HG03045 (cell line): ENCODE results near the gene ZCCHC2.

Experiments used
- ATAC-seq: cut with Tn5 transposase; IDR thresholded peaks from one replicate; pipeline ENCODE4 v1.9.1; 2021; ENCODE audit warnings: mild to moderate bottlenecking, moderate library complexity; ENCODE audit not compliant: unreplicated experiment

Gene ZCCHC2

GRCh38 chr18:62537042-62537894 lies 14.4 kb downstream of the ZCCHC2 start:
- ATAC-seq: no peak

- no peak for ATAC-seq
Measured at GRCh38 chr18:62537946-62538345, 15.1 kb downstream of the ZCCHC2 start.

- ATAC-seq: no peak
Measured at GRCh38 chr18:62538881-62539280, 16.1 kb downstream of the ZCCHC2 start.

GRCh38 chr18:62539284-62540165 lies 16.7 kb downstream of the ZCCHC2 start:
- ATAC-seq: no peak

- ATAC-seq: no peak
Measured at GRCh38 chr18:62543021-62543420, 20.2 kb downstream of the ZCCHC2 start.

- ATAC-seq: no peak
Measured at GRCh38 chr18:62545098-62545497, 22.3 kb downstream of the ZCCHC2 start.

- ATAC-seq: no peak
Measured at GRCh38 chr18:62549755-62550154, 26.9 kb downstream of the ZCCHC2 start.

GRCh38 chr18:62550746-62551145 lies 27.9 kb downstream of the ZCCHC2 start:
- no peak for ATAC-seq

GRCh38 chr18:62551972-62552513 lies 29.2 kb downstream of the ZCCHC2 start:
- no peak for ATAC-seq

GRCh38 chr18:62554061-62554815 lies 31.4 kb downstream of the ZCCHC2 start:
- ATAC-seq: no peak

GRCh38 chr18:62555135-62555534 lies 32.3 kb downstream of the ZCCHC2 start:
- no peak for ATAC-seq

- no peak for ATAC-seq
Measured at GRCh38 chr18:62556397-62556796, 33.6 kb downstream of the ZCCHC2 start.

- ATAC-seq: no peak
Measured at GRCh38 chr18:62558015-62558663, 35.3 kb downstream of the ZCCHC2 start.

GRCh38 chr18:62564044-62564443 lies 41.2 kb downstream of the ZCCHC2 start:
- ATAC-seq: no peak

GRCh38 chr18:62566199-62566598 lies 43.4 kb downstream of the ZCCHC2 start:
- ATAC-seq: no peak

- ATAC-seq: no peak
Measured at GRCh38 chr18:62566818-62567217, 44.0 kb downstream of the ZCCHC2 start.

- no peak for ATAC-seq
Measured at GRCh38 chr18:62569081-62569655, 46.3 kb downstream of the ZCCHC2 start.

- ATAC-seq: no peak
Measured at GRCh38 chr18:62571037-62571436, 48.2 kb downstream of the ZCCHC2 start.

GRCh38 chr18:62571648-62572047 lies 48.8 kb downstream of the ZCCHC2 start:
- ATAC-seq: no peak

- no peak for ATAC-seq
Measured at GRCh38 chr18:62572456-62572855, 49.6 kb downstream of the ZCCHC2 start.
